GM19035 (cell line): ENCODE measurements around the gene E4F1.
"Not testable (repeated sequence)": the region's sequence is repeated elsewhere in the genome, so short reads cannot be mapped to it uniquely, and the experiment has no call there.

ENCODE experiments used
- ATAC-seq: cut with Tn5 transposase; IDR thresholded peaks from one replicate; pipeline ENCODE4 v1.9.1; 2021; ENCODE audit not compliant: unreplicated experiment

The E4F1 gene

GRCh38 chr16:2243031-2243528 is 19.7 kb downstream of the E4F1 start:
- ATAC-seq = no peak

GRCh38 chr16:2243781-2244180 is 20.4 kb downstream of the E4F1 start:
- ATAC-seq = no peak

- no peak for ATAC-seq
Measured at GRCh38 chr16:2244301-2244700, 20.9 kb downstream of the E4F1 start.

GRCh38 chr16:2244926-2245795 is 21.8 kb downstream of the E4F1 start:
- no peak for ATAC-seq

- ATAC-seq = no peak
Measured at GRCh38 chr16:2246301-2246885, 23.0 kb downstream of the E4F1 start.

DNA sequence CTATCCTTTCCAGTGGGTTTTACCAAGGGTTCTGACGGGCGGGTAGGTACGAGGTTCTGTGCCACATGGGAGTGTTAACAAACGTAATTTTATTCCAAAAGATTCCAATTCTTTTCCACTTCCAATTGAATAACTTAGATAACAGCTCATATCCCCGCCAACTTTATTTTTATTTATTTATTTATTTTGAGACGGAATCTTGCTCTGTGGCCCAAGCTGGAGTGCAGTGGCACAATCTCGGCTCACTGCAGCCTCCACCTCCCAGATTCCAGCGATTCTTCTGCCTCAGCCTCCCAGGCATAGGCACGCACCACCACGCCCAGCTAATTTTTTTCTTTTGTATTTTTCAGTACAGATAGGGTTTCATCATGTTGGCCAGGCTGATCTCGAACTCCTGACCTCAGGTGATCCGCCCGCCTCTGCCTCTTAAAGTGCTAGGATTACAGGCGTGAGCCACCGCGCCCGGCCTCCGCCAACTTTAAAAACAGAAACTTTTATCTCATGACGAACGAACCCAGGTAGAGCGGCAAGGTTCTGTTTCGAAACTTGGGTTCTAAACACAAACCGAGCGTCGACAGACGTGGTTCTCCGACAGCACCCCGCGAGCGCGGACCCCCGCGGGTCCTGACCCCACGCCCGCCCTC is 27.4 kb downstream of the E4F1 start:
- ATAC-seq = no peak

- ATAC-seq = peak; percentile 90
Measured at GRCh38 chr16:2251296-2252111, 28.1 kb downstream of the E4F1 start, which contains the start of gene ECI1. ECI1 (minus strand) TSS chr16:2251587; CDS start chr16:2251566, 21 bp downstream.

DNA sequence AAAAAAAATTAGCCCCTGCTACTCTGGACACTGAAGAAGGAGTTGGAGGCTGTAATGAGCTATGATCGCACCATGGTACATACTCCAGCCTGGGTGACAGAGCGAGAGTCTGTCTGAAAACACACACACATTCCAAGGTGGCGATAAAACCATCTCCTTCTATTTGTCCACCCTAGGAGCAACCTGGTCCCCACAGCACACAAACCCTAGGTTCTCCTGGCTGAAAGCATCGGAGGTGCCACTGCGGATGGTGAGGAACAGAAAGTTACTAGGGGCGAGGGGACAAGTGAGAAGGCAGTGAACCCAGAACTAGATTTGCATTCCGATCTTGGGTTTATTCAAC is 29.4 kb downstream of the E4F1 start:
- no peak for ATAC-seq

- no peak for ATAC-seq
Measured at GRCh38 chr16:2253293-2253692, 29.9 kb downstream of the E4F1 start.

DNA sequence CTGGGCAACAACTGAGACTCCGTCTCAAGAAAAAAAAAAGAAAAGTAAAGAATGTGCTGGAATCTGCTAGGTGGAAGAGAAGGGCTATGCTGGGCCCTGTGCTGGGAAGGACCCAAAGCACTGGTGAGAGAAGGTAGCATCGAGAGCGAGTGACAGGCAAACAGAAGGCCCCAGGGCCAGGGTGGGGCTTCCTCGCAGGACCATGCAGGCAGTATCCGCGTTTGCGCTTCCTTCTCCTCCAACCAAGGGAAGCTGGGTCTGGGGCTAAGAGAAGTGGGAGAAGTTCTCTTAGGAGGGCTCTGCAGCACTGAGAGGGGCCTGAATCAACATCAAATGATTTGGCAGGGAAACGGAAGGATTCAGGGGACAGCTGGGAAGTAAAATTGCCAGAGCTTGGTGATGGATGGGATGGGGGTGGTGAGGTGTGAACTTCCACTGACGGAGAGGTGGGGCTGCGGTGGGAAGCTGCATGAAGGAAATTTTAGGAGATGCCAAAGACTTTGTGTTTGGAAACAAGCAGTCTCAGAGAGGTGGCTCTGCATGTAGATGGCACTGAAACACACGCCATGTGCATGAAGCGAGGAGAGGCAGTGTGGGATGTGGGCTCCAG is 33.2 kb downstream of the E4F1 start:
- no peak for ATAC-seq

GRCh38 chr16:2257726-2258125 is 34.3 kb downstream of the E4F1 start:
- ATAC-seq = no peak

DNA sequence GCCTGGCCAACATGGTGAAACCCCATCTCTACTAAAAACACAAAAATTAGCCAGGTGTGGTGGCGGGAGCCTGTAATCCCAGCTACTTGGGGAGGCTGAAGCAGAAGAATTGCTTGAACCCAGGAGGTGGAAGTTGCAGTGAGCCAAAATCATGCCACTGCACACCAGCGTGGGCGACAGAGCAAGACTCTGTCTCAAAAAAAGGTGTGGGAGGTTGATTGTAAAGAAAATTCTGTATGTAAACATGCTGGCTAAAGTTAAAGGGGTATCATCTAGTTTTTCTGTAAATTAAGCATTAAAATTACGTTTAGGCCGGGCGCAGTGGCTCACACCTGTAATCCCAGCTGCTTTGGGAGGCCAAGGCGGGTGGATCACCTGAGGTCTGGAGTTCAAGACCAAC is 35.1 kb downstream of the E4F1 start:
- not testable (repeated sequence) for ATAC-seq

- ATAC-seq = no peak
Measured at GRCh38 chr16:2260250-2260649, 36.9 kb downstream of the E4F1 start.

DNA sequence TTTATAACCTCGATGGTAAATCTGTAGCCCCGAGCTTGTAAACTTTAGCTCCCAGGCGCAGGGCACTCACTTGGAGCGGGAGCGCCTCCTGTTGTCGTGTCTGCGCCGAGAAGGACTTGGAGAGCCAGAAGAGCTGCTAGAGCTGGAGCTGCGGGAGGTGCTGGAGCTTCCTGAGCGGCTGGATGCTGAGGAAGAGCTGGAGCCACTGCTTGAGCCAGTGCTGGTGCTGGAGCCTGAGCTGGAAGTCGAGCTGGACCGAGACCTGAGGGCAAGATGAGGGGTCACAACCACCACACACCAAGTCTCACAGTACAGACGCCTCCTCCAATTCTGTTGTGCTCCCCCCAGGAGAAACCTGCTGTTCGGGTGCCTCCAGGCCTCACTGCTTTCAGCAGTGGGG is 39.6 kb downstream of the E4F1 start:
- not testable (repeated sequence) for ATAC-seq

- not testable (repeated sequence) for ATAC-seq
Measured at GRCh38 chr16:2266887-2267286, 43.5 kb downstream of the E4F1 start.

DNA sequence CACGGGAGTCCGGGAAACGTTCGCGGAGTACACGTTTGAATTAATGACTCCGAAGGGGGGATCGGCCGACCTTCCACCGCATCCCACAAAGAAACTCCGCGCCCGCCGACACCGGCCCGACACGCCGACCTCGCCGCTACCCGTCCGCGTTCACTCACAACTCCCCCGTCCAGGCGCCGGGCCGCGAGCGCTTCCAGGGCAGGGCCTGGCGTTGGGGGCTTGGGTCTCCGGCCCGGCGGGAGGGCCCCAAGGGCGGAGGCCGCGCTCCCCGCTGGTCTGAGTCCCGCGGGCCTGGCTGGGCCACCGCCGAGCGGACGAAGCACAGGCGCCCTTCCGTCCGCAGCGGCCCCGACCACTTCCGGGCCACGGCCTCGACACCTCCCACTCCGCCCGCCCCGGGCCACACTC is 44.1 kb downstream of the E4F1 start:
- ATAC-seq = peak; percentile 60

DNA sequence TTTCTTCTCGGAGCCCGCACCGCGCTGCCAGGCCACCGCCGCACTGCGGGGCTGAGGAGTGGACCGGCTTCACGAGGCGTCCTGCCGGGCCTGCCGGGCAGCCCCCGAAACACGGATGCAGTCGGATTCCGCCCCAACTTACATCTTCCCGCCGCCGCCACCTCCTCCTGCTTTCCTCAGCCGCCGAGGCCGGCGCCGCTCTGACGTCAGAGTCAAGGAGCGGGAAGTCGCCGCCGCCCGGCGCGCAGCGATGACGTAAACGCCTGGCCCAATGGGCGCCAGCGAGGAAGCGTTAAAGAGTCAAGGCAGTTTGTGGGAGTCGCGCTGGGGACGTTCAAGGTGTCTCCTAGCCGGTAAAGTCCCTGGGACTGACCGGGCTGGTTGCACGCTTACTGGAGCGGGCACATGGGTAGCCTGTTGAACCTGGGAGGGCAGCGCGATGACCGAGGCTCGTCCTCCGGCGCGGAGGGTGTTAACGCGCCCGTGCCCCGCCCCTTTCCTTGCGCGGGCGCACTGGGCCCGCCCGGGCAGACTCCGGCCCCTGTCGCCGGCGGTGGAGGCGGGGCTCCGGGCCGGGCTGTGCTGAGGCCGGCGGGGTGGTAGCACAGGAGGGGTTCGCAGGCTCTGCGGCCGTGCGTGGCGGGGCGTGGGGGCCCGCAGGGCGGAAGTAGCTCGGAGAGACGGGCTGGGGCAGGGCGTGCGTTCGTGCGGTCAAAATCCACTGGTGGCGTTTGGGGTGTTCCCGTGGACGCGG is 44.7 kb downstream of the E4F1 start, which contains the start of gene RNPS1:
RNPS1 (minus strand) TSS at position 214 of the 754 bp plus-strand sequence. CDS start 3,483 bp downstream, outside the sequence.
- ATAC-seq = peak; percentile 76

- ATAC-seq = no peak
Measured at GRCh38 chr16:2270070-2270462, 46.7 kb downstream of the E4F1 start.

- no peak for ATAC-seq
Measured at GRCh38 chr16:2270588-2271470, 47.4 kb downstream of the E4F1 start.
